ENCODE data around the gene GNG14. TPM values are rescaled to one million over a fixed set of nuclear protein-coding genes. Genes with fewer than 3 reads are reported as not detected.
A peak's percentile ranks its signal among the peaks of the same experiment; 100 is the strongest.

Gene GNG14
- total and polyA plus RNA-seq, 2 of the 13 experiments (the other 11 are each of a cell fraction or from before 2014, with no cell fraction given), result not detected

GRCh38 chr19:12669270-12670158, 18.3 kb upstream of the GNG14 start (continued):
- TF ChIP-seq HOMEZ (CRISPR knock-in tag; IDR thresholded peaks at IDR 0.05; ENCODE audit: low read depth) (no peak), PHF20 (CRISPR knock-in tag; IDR thresholded peaks at IDR 0.05) (peak; percentile 98), ZNF354B (CRISPR knock-in tag; IDR thresholded peaks at IDR 0.05) (no peak), MIER3 (CRISPR knock-in tag; IDR thresholded peaks at IDR 0.05; ENCODE audit: borderline replicate concordance) (no peak), GABPA (IDR thresholded peaks at IDR 0.05; ENCODE audit: low read depth, low read length) (peak; percentile 94), GABPA (CRISPR knock-in tag; IDR thresholded peaks at IDR 0.05; ENCODE audit: low read depth) (peak; percentile 98), MTF1 (CRISPR knock-in tag; IDR thresholded peaks at IDR 0.05) (no peak), KAT8 (CRISPR knock-in tag; IDR thresholded peaks at IDR 0.05) (peak; percentile 99), LCORL (IDR thresholded peaks at IDR 0.05) (no peak), LCORL (CRISPR knock-in tag; IDR thresholded peaks at IDR 0.05) (peak; percentile 48; the same call in 1 of the 2 replicates), ZEB1 (IDR thresholded peaks at IDR 0.05; ENCODE audit: insufficient replicate concordance, low read depth) (no peak), MYNN (CRISPR knock-in tag; IDR thresholded peaks at IDR 0.05; ENCODE audit: low read depth) (no peak; the same call in 1 of the 2 replicates), SOX13 (IDR thresholded peaks at IDR 0.05) (no peak), SOX13 (CRISPR knock-in tag; conservative IDR thresholded peaks at IDR 0.05 in 1 of 2, IDR thresholded peaks at IDR 0.05 in 1 of 2) (0 out of 4 replicates have a peak, but pooled peaks of 1 of the 2 experiments have one; percentile 15), ZSCAN29 (CRISPR knock-in tag; conservative IDR thresholded peaks at IDR 0.05) (no peak), ZFP82 (CRISPR knock-in tag; IDR thresholded peaks at IDR 0.05; ENCODE audit: borderline replicate concordance) (0 out of 2 replicates have a peak, but pooled peaks have one; percentile 54), HOXA9 (CRISPR knock-in tag; IDR thresholded peaks at IDR 0.05; ENCODE audit: borderline replicate concordance) (no peak), TMF1 (CRISPR knock-in tag; IDR thresholded peaks at IDR 0.05; ENCODE audit: low read depth) (no peak), EP300 (IDR thresholded peaks at IDR 0.05; ENCODE audit: low read depth in 2 of 2, low read length in 2 of 2) (peak in 1 of 2 experiments; percentile 22; a peak in 1 of 4 replicates), EP300 (CRISPR knock-in tag; IDR thresholded peaks at IDR 0.05; ENCODE audit: borderline replicate concordance) (no peak), ZNF333 (CRISPR knock-in tag; IDR thresholded peaks at IDR 0.05; ENCODE audit: borderline replicate concordance) (peak; percentile 51; the same call in 1 of the 2 replicates), REST (IDR thresholded peaks at IDR 0.05; ENCODE audit: borderline replicate concordance in 1 of 2, low read depth in 1 of 2, low read length in 2 of 2) (no peak), ZMYM4 (CRISPR knock-in tag; IDR thresholded peaks at IDR 0.05) (no peak; the same call in none of the 2 replicates), ZNF441 (CRISPR knock-in tag; IDR thresholded peaks at IDR 0.05; ENCODE audit: borderline replicate concordance) (peak; percentile 43; the same call in 1 of the 2 replicates), ARNTL (CRISPR knock-in tag; IDR thresholded peaks at IDR 0.05) (0 out of 2 replicates have a peak, but pooled peaks have one; percentile 31)
- TF ChIP-seq, protein P1, sequence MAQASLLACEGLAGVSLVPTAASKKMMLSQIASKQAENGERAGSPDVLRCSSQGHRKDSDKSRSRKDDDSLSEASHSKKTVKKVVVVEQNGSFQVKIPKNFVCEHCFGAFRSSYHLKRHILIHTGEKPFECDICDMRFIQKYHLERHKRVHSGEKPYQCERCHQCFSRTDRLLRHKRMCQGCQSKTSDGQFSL (CRISPR knock-in tag; IDR thresholded peaks at IDR 0.05), result no peak
